HEK293T (cell line): ENCODE data around the gene TMEM94.

Experiments
- CTCF ChIA-PET: fragments of 350-600 bp; formaldehyde crosslinking; extraction: SDS; loops from one replicate; lab custom pipeline; 2021; ENCODE audit warnings: antibody characterized with exemption, inconsistent platforms; lab: Yijun Ruan, JAX
- POLR2A ChIA-PET: fragments of 350-600 bp; formaldehyde crosslinking; extraction: SDS; loops from one replicate; lab custom pipeline; 2020; ENCODE audit warnings: antibody characterized with exemption, inconsistent platforms; lab: Yijun Ruan, JAX
- DNase-seq: peaks from one replicate; pipeline ENCODE4 v3.0.0; 2012; ENCODE audit warnings: mixed read lengths; ENCODE audit errors: extremely low spot score
- ARNT ChIP-seq: fragments of 450-650 bp; IDR thresholded peaks from 2 replicates; pipeline ENCODE4 v1.6.1; 2017; ENCODE audit warnings: mild to moderate bottlenecking
- BHLHE40 ChIP-seq: fragments of 450-650 bp; IDR thresholded peaks from 2 replicates; pipeline ENCODE4 v1.6.1; 2016; ENCODE audit warnings: mild to moderate bottlenecking, moderate library complexity, borderline replicate concordance
- CTBP1 ChIP-seq: fragments of 450-650 bp; IDR thresholded peaks from 2 replicates; pipeline ENCODE4 v1.6.1; 2016; ENCODE audit warnings: borderline replicate concordance
- ELF4 ChIP-seq: fragments of 450-650 bp; IDR thresholded peaks from 2 replicates; pipeline ENCODE4 v1.6.1; 2017; ENCODE audit warnings: antibody characterized with exemption
- FOXA1 ChIP-seq: fragments of 450-650 bp; IDR thresholded peaks from 2 replicates; pipeline ENCODE4 v1.6.1; 2016; ENCODE audit warnings: mild to moderate bottlenecking
- FOXK2 ChIP-seq: fragments of 450-650 bp; IDR thresholded peaks from 2 replicates; pipeline ENCODE4 v1.6.1; 2016; ENCODE audit warnings: mild to moderate bottlenecking
- FOXM1 ChIP-seq: fragments of 450-650 bp; IDR thresholded peaks from 2 replicates; pipeline ENCODE4 v1.6.1; 2017; ENCODE audit warnings: mild to moderate bottlenecking, borderline replicate concordance
- HDGF ChIP-seq: fragments of 450-650 bp; IDR thresholded peaks from 2 replicates; pipeline ENCODE4 v1.6.1; 2017; ENCODE audit warnings: antibody characterized with exemption, borderline replicate concordance
- L3MBTL2 ChIP-seq: fragments of 450-650 bp; conservative IDR thresholded peaks from 2 replicates; pipeline ENCODE4 v1.6.1; 2016; ENCODE audit warnings: mild to moderate bottlenecking
- LEF1 ChIP-seq: fragments of 450-650 bp; IDR thresholded peaks from 2 replicates; pipeline ENCODE4 v1.6.1; 2017; ENCODE audit warnings: mild to moderate bottlenecking, borderline replicate concordance
- NFRKB ChIP-seq: fragments of 450-650 bp; IDR thresholded peaks from 2 replicates; pipeline ENCODE4 v1.6.1; 2016; ENCODE audit warnings: mild to moderate bottlenecking, moderate library complexity
- PKNOX1 ChIP-seq: fragments of 450-650 bp; IDR thresholded peaks from 2 replicates; pipeline ENCODE4 v1.6.1; 2016
- SP1 ChIP-seq: fragments of 450-650 bp; IDR thresholded peaks from 2 replicates; pipeline ENCODE4 v1.6.1; 2017
- SUZ12 ChIP-seq: fragments of 450-650 bp; IDR thresholded peaks from 2 replicates; pipeline ENCODE4 v1.6.1; 2016; ENCODE audit warnings: mild to moderate bottlenecking
- TARDBP ChIP-seq: fragments of 450-650 bp; IDR thresholded peaks from 2 replicates; pipeline ENCODE4 v1.6.1; 2016
- ZNF384 ChIP-seq: fragments of 450-650 bp; IDR thresholded peaks from 2 replicates; pipeline ENCODE4 v1.6.1; 2016

TMEM94 gene

DNA sequence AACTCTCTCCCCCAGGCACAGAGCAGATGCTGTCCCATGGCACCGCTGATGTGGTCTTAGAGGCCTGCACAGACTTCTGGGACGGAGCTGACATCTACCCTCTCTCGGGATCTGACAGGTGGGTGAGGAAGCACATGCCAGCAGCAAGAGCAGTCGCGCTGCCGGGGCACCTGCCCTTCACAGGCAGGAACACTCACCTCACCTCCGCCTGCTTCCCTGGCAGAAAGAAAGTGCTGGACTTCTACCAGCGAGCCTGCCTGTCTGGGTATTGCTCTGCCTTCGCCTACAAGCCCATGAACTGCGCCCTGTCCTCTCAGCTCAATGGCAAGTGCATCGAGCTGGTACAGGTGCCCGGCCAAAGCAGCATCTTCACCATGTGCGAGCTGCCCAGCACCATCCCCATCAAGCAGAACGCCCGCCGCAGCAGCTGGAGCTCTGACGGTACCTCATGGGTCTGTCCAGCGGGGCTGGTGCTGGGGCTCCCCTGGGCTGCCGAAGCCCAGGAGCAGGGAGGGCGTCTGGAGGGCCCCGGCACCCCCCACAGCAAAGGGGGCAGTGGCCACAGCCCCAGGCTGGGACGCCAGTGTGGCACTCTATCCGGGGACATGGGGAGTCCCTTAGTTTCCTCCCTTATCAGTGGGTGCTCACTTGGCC lies 37.2 kb downstream of the TMEM94 start:
- no peak for DNase-seq
- ChIA-PET POLR2A (interaction anchor here (0.6 kb wide), 1 partner anchor 23 kb away, joined by 3 read pairs; the partner anchor contains the start of gene TSEN54), CTCF (interaction anchor here (0.8 kb wide), 1 partner anchor 10 kb away, joined by 3 read pairs; no protein-coding TSS in a partner anchor)
- TF ChIP-seq HDGF (no peak), NFRKB (no peak), ARNT (no peak), FOXM1 (no peak), BHLHE40 (no peak), FOXK2 (no peak), L3MBTL2 (no peak), TARDBP (no peak), ELF4 (no peak), FOXA1 (no peak), ZNF384 (no peak), LEF1 (no peak), SP1 (no peak), SUZ12 (no peak), PKNOX1 (no peak), CTBP1 (no peak)

DNA sequence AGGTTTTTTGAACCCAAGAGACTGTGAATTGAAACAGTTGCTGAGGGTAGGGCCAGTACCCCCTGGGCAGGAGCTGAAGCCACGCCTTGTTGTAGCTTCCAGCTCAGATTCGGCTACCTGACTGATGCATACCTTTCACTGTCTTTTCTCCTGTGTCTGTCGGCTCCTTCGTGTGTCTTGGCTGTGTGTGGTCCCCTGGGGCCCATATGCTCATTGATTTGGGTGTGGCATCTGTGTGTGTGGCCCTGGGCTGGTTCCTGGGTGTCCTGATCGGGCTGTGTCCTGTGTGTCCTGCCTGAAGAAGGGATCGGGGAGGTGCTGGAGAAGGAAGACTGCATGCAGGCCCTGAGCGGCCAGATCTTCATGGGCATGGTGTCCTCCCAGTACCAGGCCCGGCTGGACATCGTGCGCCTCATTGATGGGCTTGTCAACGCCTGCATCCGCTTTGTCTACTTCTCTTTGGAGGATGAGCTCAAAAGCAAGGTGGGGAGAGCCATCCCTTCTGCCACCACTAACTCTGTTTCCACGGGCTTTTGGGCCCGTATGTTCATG lies 38.0 kb downstream of the TMEM94 start:
- ChIA-PET POLR2A (no interaction called here), CTCF (interaction anchor here (0.8 kb wide), 1 partner anchor 9 kb away, joined by 3 read pairs; no protein-coding TSS in a partner anchor)
- DNase-seq = no peak
- TF ChIP-seq CTBP1 = no peak
- no peak for TF ChIP-seq FOXM1
- no peak for TF ChIP-seq ARNT
- TF ChIP-seq BHLHE40 = no peak
- TF ChIP-seq L3MBTL2 = no peak
- TF ChIP-seq NFRKB = no peak
- TF ChIP-seq TARDBP = no peak
- no peak for TF ChIP-seq ELF4
- TF ChIP-seq SP1 = no peak
- no peak for TF ChIP-seq LEF1
- no peak for TF ChIP-seq ZNF384
- TF ChIP-seq SUZ12 = no peak
- TF ChIP-seq FOXK2 = no peak
- no peak for TF ChIP-seq FOXA1
- no peak for TF ChIP-seq HDGF

DNA sequence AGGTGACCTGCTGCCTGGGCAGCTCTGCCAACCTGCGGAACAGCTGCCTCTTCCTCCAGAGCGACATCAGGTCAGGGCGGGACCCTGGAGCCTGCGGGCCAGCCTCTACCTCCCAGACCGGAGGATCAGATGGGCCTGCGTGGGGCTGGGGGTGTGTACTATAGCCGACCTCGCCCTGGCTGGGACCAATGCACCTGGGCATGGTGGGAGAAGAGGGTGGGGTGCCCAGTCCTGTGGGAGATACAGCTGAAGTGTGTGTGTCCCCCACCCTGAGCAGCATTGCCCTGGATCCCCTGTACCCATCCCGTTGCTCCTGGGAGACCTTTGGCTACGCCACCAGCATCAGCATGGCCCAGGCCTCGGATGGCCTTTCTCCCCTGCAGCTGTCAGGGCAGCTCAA lies 39.6 kb downstream of the TMEM94 start:
- no peak for DNase-seq
- ChIA-PET CTCF (no interaction called here), POLR2A (interaction anchor here (0.6 to 1.4 kb wide), 2 partner anchors 11 to 40 kb away, joined by 4 to 5 read pairs; partner anchors contain the start of gene TMEM94)
- no peak for TF ChIP-seq PKNOX1
- TF ChIP-seq BHLHE40 = no peak
- TF ChIP-seq LEF1 = no peak
- TF ChIP-seq L3MBTL2 = no peak
- no peak for TF ChIP-seq NFRKB
- no peak for TF ChIP-seq FOXA1
- TF ChIP-seq ELF4 = no peak
- no peak for TF ChIP-seq SP1
- TF ChIP-seq HDGF = no peak
- no peak for TF ChIP-seq ARNT
- TF ChIP-seq TARDBP = no peak
- no peak for TF ChIP-seq FOXM1
- no peak for TF ChIP-seq ZNF384
- TF ChIP-seq SUZ12 = no peak
- TF ChIP-seq CTBP1 = no peak
- TF ChIP-seq FOXK2 = no peak

- POLR2A ChIA-PET = interaction anchor here (0.9 to 1.2 kb wide), 3 partner anchors 27 to 42 kb away, joined by 3 to 5 read pairs (median 4); partner anchors contain the start of genes LLGL2 and TMEM94
Measured at GRCh38 chr17:75498039-75498725, 41.7 kb downstream of the TMEM94 start.

More at GRCh38 chr17:75498039-75498725, 41.7 kb downstream of the TMEM94 start:
- CTCF ChIA-PET = no interaction called here
- DNase-seq = no peak
- TF ChIP-seq ELF4 = no peak
- no peak for TF ChIP-seq LEF1
- TF ChIP-seq ARNT = no peak
- TF ChIP-seq BHLHE40 = no peak
- no peak for TF ChIP-seq SP1
- TF ChIP-seq HDGF = no peak
- no peak for TF ChIP-seq ZNF384
- TF ChIP-seq NFRKB = no peak
- no peak for TF ChIP-seq FOXA1
- TF ChIP-seq CTBP1 = no peak
- no peak for TF ChIP-seq L3MBTL2
- no peak for TF ChIP-seq TARDBP
- no peak for TF ChIP-seq FOXM1
- no peak for TF ChIP-seq FOXK2
- TF ChIP-seq PKNOX1 = no peak
- TF ChIP-seq SUZ12 = no peak
